ENCODE measurements around the gene TTC7B. TPM values are rescaled to one million over a fixed set of nuclear protein-coding genes. Genes with fewer than 3 reads are reported as not detected.

The TTC7B gene
- total RNA-seq, 1 donor from 2014 or later = 55.5 TPM

GRCh38 chr14:90659156-90659555 is 157.1 kb downstream of the TTC7B start:
- intact Hi-C loops (cut with micrococcal nuclease) = no loop called here
- Histone ChIP-seq H3K4me1 (peaks cover 40% of the 10 kb centered on the region), H3K36me3 (peaks cover 25% of the 10 kb centered on the region), H3K27me3 (ENCODE audit: low read depth) (no peaks in the 10 kb centered on the region), H3K4me3 (no peak overlapping the region), H3K27ac (replicated peaks) (no peak overlapping the region), H3K9me3 (replicated peaks) (no peaks in the 10 kb centered on the region)
- no peak for DNase-seq
- TF ChIP-seq, protein P1, sequence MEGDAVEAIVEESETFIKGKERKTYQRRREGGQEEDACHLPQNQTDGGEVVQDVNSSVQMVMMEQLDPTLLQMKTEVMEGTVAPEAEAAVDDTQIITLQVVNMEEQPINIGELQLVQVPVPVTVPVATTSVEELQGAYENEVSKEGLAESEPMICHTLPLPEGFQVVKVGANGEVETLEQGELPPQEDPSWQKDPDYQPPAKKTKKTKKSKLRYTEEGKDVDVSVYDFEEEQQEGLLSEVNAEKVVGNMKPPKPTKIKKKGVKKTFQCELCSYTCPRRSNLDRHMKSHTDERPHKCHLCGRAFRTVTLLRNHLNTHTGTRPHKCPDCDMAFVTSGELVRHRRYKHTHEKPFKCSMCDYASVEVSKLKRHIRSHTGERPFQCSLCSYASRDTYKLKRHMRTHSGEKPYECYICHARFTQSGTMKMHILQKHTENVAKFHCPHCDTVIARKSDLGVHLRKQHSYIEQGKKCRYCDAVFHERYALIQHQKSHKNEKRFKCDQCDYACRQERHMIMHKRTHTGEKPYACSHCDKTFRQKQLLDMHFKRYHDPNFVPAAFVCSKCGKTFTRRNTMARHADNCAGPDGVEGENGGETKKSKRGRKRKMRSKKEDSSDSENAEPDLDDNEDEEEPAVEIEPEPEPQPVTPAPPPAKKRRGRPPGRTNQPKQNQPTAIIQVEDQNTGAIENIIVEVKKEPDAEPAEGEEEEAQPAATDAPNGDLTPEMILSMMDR (IDR thresholded peaks at IDR 0.05; ENCODE audit: borderline replicate concordance) = no peak

- Histone ChIP-seq H3K9me3 (replicated peaks) (no peaks in the 10 kb centered on the region), H3K27me3 (ENCODE audit: low read depth) (no peaks in the 10 kb centered on the region), H3K4me3 (no peak overlapping the region), H3K4me1 (peaks cover 34% of the 10 kb centered on the region), H3K27ac (replicated peaks) (no peak overlapping the region), H3K36me3 (peaks cover 30% of the 10 kb centered on the region)
- no peak for DNase-seq
- TF ChIP-seq, protein P1 (IDR thresholded peaks at IDR 0.05; ENCODE audit: borderline replicate concordance) = no peak
- intact Hi-C loops (cut with micrococcal nuclease) = no loop called here
Observed at GRCh38 chr14:90658541-90658967, 157.7 kb downstream of the TTC7B start.

GRCh38 chr14:90656973-90657372 is 159.3 kb downstream of the TTC7B start:
- DNase-seq = no peak
- intact Hi-C loops (cut with micrococcal nuclease) = no loop called here
- H3K27ac ChIP-seq (replicated peaks) = peak overlapping the region; percentile 17
- no peaks in the 10 kb centered on the region for H3K27me3 ChIP-seq (ENCODE audit: low read depth)
- peaks cover 43% of the 10 kb centered on the region for H3K36me3 ChIP-seq
- TF ChIP-seq, protein P1 (IDR thresholded peaks at IDR 0.05; ENCODE audit: borderline replicate concordance) = no peak
- H3K9me3 ChIP-seq (replicated peaks) = no peaks in the 10 kb centered on the region
- peaks cover 28% of the 10 kb centered on the region for H3K4me1 ChIP-seq
- H3K4me3 ChIP-seq = no peak overlapping the region

DNA sequence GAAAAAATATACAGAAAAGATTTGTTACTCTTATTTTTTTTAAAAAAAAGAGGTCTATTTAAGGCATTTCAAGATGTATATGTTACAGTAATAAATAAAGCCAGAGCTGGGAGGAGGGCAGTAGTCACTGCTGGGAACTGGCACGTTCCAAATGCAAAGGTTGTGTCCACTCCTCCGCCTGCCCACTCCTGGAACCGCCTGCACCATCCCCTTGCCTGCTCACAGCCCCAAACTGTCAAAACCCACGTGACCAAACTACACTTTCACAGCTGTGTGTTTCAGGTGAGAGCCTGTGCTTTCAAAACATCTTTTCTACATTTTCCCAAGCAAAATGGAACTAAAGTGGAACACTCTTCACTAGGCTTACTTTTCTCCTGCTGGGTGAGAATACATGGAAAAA is 160.4 kb downstream of the TTC7B start:
- intact Hi-C loops (cut with micrococcal nuclease) = no loop called here

GRCh38 chr14:90654831-90655276 is 161.4 kb downstream of the TTC7B start:
- no peak for DNase-seq
- no peak overlapping the region for H3K4me3 ChIP-seq
- peaks cover 54% of the 10 kb centered on the region for H3K36me3 ChIP-seq
- no peaks in the 10 kb centered on the region for H3K9me3 ChIP-seq (replicated peaks)
- peaks cover 14% of the 10 kb centered on the region for H3K4me1 ChIP-seq
- H3K27ac ChIP-seq (replicated peaks) = no peak overlapping the region
- TF ChIP-seq, protein P1 (IDR thresholded peaks at IDR 0.05; ENCODE audit: borderline replicate concordance) = no peak
- H3K27me3 ChIP-seq (ENCODE audit: low read depth) = no peaks in the 10 kb centered on the region
- intact Hi-C loops (cut with micrococcal nuclease) = no loop called here

More for the DNA sequence above, 160.4 kb downstream of the TTC7B start:
- Histone ChIP-seq H3K4me1 (peaks cover 17% of the 10 kb centered on the region), H3K27me3 (ENCODE audit: low read depth) (no peaks in the 10 kb centered on the region), H3K27ac (replicated peaks) (no peak overlapping the region), H3K4me3 (no peak overlapping the region), H3K9me3 (replicated peaks) (no peaks in the 10 kb centered on the region), H3K36me3 (peaks cover 51% of the 10 kb centered on the region)
- TF ChIP-seq, protein P1 (IDR thresholded peaks at IDR 0.05; ENCODE audit: borderline replicate concordance) = no peak
- DNase-seq = no peak

Measured in left ventricle myocardium inferior (tissue), 1 donor.